Left lung (tissue), 10 donors: ENCODE measurements around the gene NDUFA13. TPM values are rescaled to one million over a fixed set of nuclear protein-coding genes. Genes with fewer than 3 reads are reported as not detected.

Experiments
- ATAC-seq: fragments of 200-7000 bp; cut with Tn5 transposase; one replicate; pipeline ENCODE4 v1.9.1; 2020; ENCODE audit warnings: moderate library complexity
- DNase-seq, 4 donors: peaks; one replicate each; pipeline ENCODE4 v3.0.0-alpha.2; 2013 to 2020
- H3K27ac ChIP-seq, 2 donors: fragments of 200-600 bp; sonication (generic) in 1 of 2; one replicate each; pipeline versions ENCODE4 v1.5.0 to v1.8.0; 2020 to 2021
- H3K27me3 ChIP-seq, 2 donors: fragments of 200-600 bp; sonication (generic) in 1 of 2; one replicate each; pipeline versions ENCODE4 v1.5.0 to v1.8.0; 2020 to 2021
- H3K36me3 ChIP-seq, 2 donors: fragments of 200-600 bp; sonication (generic) in 1 of 2; one replicate each; pipeline versions ENCODE4 v1.5.0 to v1.8.0; 2020 to 2021
- H3K4me1 ChIP-seq, 2 donors: fragments of 200-600 bp; one replicate each; pipeline ENCODE4 v1.8.0; 2021
- H3K4me3 ChIP-seq, 2 donors: fragments of 200-600 bp; sonication (generic) in 1 of 2; one replicate each; pipeline versions ENCODE4 v1.5.0 to v1.8.0; 2020 to 2021; ENCODE audit warnings: mild to moderate bottlenecking in 1 of 2
- H3K9me3 ChIP-seq, 2 donors: fragments of 200-600 bp; sonication (generic) in 1 of 2; one replicate each; pipeline versions ENCODE4 v1.5.0 to v1.8.0; 2020 to 2021
- intact Hi-C, 2 donors: fragments of 100-400 bp; cut with DNase I; formaldehyde crosslinking; loops; one replicate each; pipeline versions ENCODE4 v1.11.2 to v1.14.2; 2022
- polyA plus RNA-seq, 6 donors: library from polyadenylated mRNA; unstranded; fragments of 120-200 nt; gene quantifications; one replicate each; pipeline ENCODE4 v1.2.1, GENCODE V29; 2013; ENCODE audit not compliant: insufficient read length in 6 of 6
- total RNA-seq, 2 donors: library from RNA; stranded (reverse); fragmentation: NEBNext Ultra II Directional; extraction: Animal tissue kit (Norgen Biotek cat#: 25700); gene quantifications; one replicate each; pipeline ENCODE4 v1.2.1, GENCODE V29; 2021
- TF ChIP-seq, protein P1 (sequence below), 2 donors: fragments of 200-600 bp; sonication (generic) in 1 of 2; IDR thresholded peaks; one replicate each; pipeline versions ENCODE4 v1.5.0 to v1.8.0; 2021; ENCODE audit warnings: antibody characterized with exemption in 2 of 2
- donor health status: DM: no; HTN: yes; CAD: no.
- donor health status: DM: no; HTN: no; CAD: no.

NDUFA13 gene
- total and polyA plus RNA-seq, 8 donors, result 169 to 303 (median 209) TPM

DNA sequence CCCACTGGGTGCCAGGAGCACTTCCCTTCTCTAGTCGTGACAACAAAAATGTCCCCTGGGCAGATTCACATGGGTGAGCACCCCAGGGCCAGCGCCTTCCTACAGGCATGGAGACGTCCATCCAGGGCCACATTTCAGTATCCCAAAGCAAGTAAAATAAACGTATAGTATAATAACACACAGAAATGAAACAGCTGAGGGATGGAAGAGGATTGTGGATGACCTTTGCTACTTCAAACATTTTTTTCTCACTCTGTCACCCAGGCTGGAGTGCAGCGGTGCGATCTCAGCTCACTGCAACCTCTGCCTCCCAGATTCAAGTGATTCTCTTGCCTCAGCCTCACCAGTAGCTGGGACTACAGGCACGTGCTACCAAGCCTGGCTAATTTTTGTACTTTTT, 50.3 kb downstream of the NDUFA13 start:
- intact Hi-C loops, result no loop called here
- no peaks in the 10 kb centered on the region for H3K27me3 ChIP-seq
- no peak for DNase-seq
- no peaks in the 10 kb centered on the region for H3K9me3 ChIP-seq
- H3K4me3 ChIP-seq, result no peak overlapping the region
- H3K36me3 ChIP-seq, result peaks cover 0 to 7% of the 10 kb centered on the region in 2 donors
- TF ChIP-seq, protein P1, sequence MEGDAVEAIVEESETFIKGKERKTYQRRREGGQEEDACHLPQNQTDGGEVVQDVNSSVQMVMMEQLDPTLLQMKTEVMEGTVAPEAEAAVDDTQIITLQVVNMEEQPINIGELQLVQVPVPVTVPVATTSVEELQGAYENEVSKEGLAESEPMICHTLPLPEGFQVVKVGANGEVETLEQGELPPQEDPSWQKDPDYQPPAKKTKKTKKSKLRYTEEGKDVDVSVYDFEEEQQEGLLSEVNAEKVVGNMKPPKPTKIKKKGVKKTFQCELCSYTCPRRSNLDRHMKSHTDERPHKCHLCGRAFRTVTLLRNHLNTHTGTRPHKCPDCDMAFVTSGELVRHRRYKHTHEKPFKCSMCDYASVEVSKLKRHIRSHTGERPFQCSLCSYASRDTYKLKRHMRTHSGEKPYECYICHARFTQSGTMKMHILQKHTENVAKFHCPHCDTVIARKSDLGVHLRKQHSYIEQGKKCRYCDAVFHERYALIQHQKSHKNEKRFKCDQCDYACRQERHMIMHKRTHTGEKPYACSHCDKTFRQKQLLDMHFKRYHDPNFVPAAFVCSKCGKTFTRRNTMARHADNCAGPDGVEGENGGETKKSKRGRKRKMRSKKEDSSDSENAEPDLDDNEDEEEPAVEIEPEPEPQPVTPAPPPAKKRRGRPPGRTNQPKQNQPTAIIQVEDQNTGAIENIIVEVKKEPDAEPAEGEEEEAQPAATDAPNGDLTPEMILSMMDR (IDR thresholded peaks at IDR 0.05), result no peak
- no peak overlapping the region for H3K27ac ChIP-seq
- ATAC-seq, result no peak
- H3K4me1 ChIP-seq, result no peaks in the 10 kb centered on the region

DNA sequence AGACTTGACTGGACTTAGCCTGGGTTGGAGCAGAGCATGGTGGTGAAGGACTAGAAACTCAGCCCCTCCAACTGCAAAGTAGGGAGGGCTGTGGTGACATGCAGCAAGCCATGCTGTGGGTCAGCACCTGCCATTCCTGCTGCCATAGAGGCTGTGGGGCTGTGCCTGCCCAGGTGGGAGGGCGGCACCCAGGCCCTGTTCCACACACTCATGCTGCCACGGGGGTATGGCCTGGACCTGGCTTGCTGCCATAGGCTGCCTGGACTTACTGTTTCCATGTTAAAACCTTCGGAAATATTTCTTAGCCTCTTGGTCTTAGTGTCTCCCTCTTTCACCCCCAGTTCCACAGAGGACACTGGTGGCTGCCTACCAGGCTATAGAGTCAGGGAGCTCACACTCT, 51.4 kb downstream of the NDUFA13 start:
- Histone ChIP-seq H3K27me3 (no peaks in the 10 kb centered on the region), H3K9me3 (no peaks in the 10 kb centered on the region), H3K36me3 (peaks cover 0 to 7% of the 10 kb centered on the region in 2 donors), H3K4me3 (no peak overlapping the region), H3K27ac (no peak overlapping the region), H3K4me1 (no peaks in the 10 kb centered on the region)
- TF ChIP-seq, protein P1 (IDR thresholded peaks at IDR 0.05), result no peak
- DNase-seq (no peak), ATAC-seq (no peak)
- intact Hi-C loops, result no loop called here

DNA sequence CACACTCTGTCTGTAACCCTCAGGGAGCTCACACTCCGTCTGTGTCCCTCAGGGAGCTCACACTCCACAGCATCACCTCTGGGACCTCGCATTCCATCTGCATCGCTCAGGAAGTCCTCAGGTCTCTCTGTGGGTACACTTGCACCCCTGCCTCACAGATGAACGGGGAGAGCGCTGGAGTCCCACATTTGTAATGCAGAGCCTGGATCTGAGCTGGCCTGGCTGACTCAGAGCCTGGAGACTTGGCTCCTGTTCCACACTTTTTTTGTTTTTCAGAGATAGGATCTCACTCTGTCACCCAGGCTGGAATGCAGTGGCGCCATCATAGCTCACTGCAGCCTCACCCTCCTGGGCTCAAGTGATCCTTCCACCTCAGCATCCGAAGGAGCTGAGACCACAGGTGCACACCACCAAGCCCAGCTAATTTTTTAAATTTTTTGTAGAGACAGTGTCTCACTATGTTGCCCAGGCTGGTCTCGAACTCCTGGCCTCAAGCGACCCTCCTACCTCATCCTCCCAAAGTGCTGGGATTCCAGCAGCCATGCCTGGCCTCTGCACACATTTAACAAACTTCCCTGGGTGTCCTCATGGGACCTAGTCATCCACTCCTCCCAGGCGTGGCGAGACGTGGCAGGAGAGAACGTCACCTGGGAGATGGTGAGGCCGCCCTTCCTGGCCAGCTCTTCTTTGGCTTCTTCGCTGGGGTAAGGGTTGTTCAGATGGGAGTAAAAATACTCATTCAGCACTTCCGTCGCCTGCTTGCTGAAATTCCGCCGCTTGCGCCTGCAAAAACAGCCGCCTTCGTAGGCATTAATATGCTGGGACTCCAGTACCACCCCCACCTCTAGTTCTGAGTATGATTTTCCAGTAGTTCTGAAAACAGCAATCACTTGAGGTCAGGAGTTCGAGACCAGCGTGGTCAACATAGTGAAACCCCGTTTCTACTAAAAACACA, 53.1 kb downstream of the NDUFA13 start:
- DNase-seq (no peak), ATAC-seq (no peak)
- Histone ChIP-seq H3K4me3 (no peak overlapping the region), H3K4me1 (no peaks in the 10 kb centered on the region), H3K9me3 (no peaks in the 10 kb centered on the region), H3K27me3 (no peaks in the 10 kb centered on the region), H3K27ac (no peak overlapping the region), H3K36me3 (peaks cover 0 to 7% of the 10 kb centered on the region in 2 donors)
- TF ChIP-seq, protein P1 (IDR thresholded peaks at IDR 0.05), result no peak
- intact Hi-C loops, result no loop called here

DNA sequence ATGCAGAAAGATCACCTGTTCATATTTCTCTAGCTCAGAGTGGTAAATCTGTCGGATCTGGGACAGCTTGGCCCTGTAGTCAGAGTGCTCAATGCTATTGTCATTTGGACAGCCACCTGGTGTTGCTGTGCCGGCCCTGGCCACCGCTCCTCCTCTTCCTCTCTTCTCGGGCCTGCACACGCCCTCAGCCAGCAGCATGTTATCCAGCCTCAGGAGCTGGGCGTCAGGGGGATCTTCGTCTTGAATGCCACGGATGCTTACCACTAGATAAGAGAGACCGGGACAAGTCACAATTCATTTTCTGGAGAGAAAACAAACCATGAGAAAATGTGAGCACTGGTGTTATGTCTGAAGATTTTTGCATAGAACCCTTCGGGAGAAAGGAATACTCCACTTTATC, 54.5 kb downstream of the NDUFA13 start:
- ATAC-seq, result no peak
- no peak for DNase-seq
- Histone ChIP-seq H3K9me3 (no peaks in the 10 kb centered on the region), H3K27ac (no peak overlapping the region), H3K36me3 (peaks cover 0 to 7% of the 10 kb centered on the region in 2 donors), H3K4me1 (no peaks in the 10 kb centered on the region), H3K27me3 (no peaks in the 10 kb centered on the region), H3K4me3 (no peak overlapping the region)
- intact Hi-C loops, result no loop called here
- TF ChIP-seq, protein P1 (IDR thresholded peaks at IDR 0.05), result no peak

DNA sequence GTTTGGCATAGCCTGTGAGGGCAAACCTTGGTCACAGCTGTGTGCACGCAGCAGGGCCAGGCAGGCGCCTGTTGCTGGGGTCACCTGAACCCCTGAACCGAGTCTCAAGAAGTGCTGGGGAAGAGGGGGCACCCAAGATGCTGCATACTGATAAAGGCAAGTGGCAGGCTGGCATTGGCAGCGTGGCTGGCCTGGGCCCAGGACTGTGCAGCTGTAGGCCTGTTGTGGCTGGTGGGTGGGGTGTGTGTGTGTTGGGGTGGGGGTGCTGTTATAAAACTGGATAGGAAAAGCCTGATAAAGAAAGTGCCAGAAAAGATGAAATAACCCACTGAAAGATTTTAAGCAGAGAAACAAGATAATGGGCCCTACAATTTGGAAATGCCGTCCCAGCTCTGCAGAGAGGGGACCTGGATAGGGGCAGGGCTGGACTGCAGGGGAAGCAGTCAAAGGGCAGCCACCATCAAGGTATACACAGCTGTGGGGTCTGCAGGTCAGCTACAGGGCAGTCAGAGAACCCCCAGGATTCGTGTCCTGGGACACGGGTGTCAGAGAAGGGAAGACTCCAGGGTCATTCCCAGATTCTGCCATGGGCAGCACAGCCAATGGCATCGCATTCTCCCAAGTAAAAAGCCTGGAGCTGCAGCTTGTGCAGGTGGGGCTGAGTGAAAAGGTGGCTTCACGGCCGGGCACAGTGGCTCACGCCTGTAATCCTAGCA, 55.2 kb downstream of the NDUFA13 start:
- DNase-seq, result no peak
- TF ChIP-seq, protein P1 (IDR thresholded peaks at IDR 0.05), result no peak
- ATAC-seq, result no peak
- intact Hi-C loops, result no loop called here
- Histone ChIP-seq H3K27me3 (no peaks in the 10 kb centered on the region), H3K4me1 (no peaks in the 10 kb centered on the region), H3K9me3 (no peaks in the 10 kb centered on the region), H3K36me3 (peaks cover 0 to 7% of the 10 kb centered on the region in 2 donors), H3K4me3 (no peak overlapping the region), H3K27ac (no peak overlapping the region)
